Esophagus (tissue), 2 donors: ENCODE data around the gene TMPRSS11F. TPM values are rescaled to one million over a fixed set of nuclear protein-coding genes. Genes with fewer than 3 reads are reported as not detected.
A peak's percentile ranks its signal among the peaks of the same experiment; 100 is the strongest.
"Not testable (repeated sequence)": the region's sequence is repeated elsewhere in the genome, so short reads cannot be mapped to it uniquely, and the experiment has no call there.

Experiments used
- H3K27ac ChIP-seq, 2 donors: one replicate each; pipeline ENCODE4 v1.5.1; 2013; ENCODE audit warnings: low read depth in 2 of 2, mild to moderate bottlenecking in 2 of 2, inconsistent platforms in 1 of 2, low read length in 1 of 2, moderate library complexity in 1 of 2
- H3K27me3 ChIP-seq, 2 donors: one replicate each; pipeline ENCODE4 v1.6.1; 2013; ENCODE audit warnings: low read length in 2 of 2, control low read depth in 1 of 2, mild to moderate bottlenecking in 1 of 2; ENCODE audit not compliant: insufficient read depth in 2 of 2, control insufficient read depth in 1 of 2
- H3K36me3 ChIP-seq, 2 donors: one replicate each; pipeline ENCODE4 v1.6.1; 2013; ENCODE audit warnings: low read length in 1 of 2; ENCODE audit not compliant: control insufficient read depth in 2 of 2, insufficient read depth in 2 of 2
- H3K4me1 ChIP-seq, 2 donors: one replicate each; pipeline ENCODE4 v1.6.1; 2013; ENCODE audit warnings: low read length in 1 of 2; ENCODE audit not compliant: control insufficient read depth in 2 of 2, insufficient read depth in 2 of 2
- H3K4me3 ChIP-seq, 2 donors: one replicate each; pipeline ENCODE4 v1.5.1; 2013; ENCODE audit warnings: low read length in 2 of 2, mild to moderate bottlenecking in 2 of 2, low read depth in 1 of 2, moderate library complexity in 1 of 2
- H3K9me3 ChIP-seq, 2 donors: one replicate each; pipeline ENCODE4 v1.6.1; 2013; ENCODE audit warnings: mild to moderate bottlenecking in 2 of 2, low read depth in 1 of 2, low read length in 1 of 2, moderate library complexity in 1 of 2; ENCODE audit not compliant: control insufficient read depth in 2 of 2, insufficient read depth in 1 of 2
- WGBS, 2 donors: extraction: QIAGEN DNeasy Blood & Tissue Kit; methylation state at CpG; one replicate each; pipeline ENCODE4 v1.1.7; 2013; 5-methylcytosine and 5-hydroxymethylcytosine counted together
- polyA plus RNA-seq, 2 donors: library from polyadenylated mRNA; stranded (reverse); fragments of 200-250 nt; gene quantifications; one replicate each; pipeline ENCODE4 v1.2.3, GENCODE V29; 2013
- donor health status: healthy with polysubstance abuse.
- donor health status: Bipolar disorder and iron deficiency.

TMPRSS11F gene
- 1 to 10 TPM; 4.3 to 6.6 TPM for polyA plus RNA-seq

DNA sequence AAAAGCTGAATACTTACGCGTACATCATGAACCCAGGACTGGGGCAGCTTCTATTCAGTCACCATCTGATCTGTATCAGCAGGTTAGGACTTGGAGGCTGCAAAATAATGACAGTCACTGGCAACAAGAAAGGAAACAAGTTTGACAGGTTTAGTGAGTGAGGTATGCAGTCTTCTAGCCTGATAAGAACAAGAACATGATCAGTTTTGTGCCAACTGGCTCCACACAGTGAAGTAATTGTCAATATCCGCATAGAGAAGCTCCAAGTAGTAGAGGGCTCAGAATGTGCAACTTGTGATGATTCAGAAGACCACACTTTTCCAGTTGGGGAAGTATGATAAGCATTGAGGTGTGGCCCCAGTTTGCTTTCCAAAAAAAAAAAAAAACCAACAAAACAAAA is at the start of gene TMPRSS11F:
Gene TMPRSS11F (minus strand): TSS at position 77 of the 400 bp plus-strand sequence. CDS start 49 bp downstream, at position 28.
- Histone ChIP-seq H3K27ac (peak within 1 kb of the TSS; percentile 40 to 59), H3K4me3 (peak within 1 kb of the TSS in 1 of 2 donors; percentile 36), H3K4me1 (no peaks in the 10 kb centered on the region), H3K27me3 (no peaks in the 10 kb centered on the region), H3K9me3 (peaks cover 0 to 5% of the 10 kb centered on the region in 2 donors), H3K36me3 (no peaks in the 10 kb centered on the region)
- 29 to 42% methylated on average over 3 of the region's 3 CpGs for WGBS, 2 donors

GRCh38 chr4:68176904-68177303 is 47.2 kb upstream of the TMPRSS11F start:
- Histone ChIP-seq H3K27me3 (no peaks in the 10 kb centered on the region), H3K36me3 (no peaks in the 10 kb centered on the region), H3K4me1 (no peaks in the 10 kb centered on the region), H3K4me3 (no peak overlapping the region), H3K9me3 (no peaks in the 10 kb centered on the region), H3K27ac (peak overlapping the region in 1 of 2 donors; percentile 54)
- WGBS, 2 donors, result 31% methylated on average over 2 of the region's 2 CpGs

DNA sequence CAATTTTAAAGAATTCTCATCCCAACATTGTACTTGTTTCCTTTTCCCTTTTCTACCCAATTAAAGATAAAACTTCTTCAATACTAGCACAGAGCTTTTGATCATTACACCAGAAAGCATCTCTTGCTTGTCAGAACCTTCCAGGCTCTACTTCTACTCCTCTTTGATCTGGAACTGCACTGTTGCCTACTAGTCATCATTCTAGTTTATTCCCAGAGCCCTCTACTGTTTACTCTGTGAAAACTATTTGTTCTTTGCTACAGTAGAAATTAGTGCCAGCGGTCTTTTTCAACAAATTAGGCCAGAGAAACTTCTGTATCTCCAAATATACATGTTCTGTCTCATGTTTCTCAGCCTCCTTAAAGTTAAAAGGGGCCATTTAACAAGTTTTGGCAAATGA is 46.8 kb upstream of the TMPRSS11F start:
- Histone ChIP-seq H3K4me1 (no peaks in the 10 kb centered on the region), H3K9me3 (no peaks in the 10 kb centered on the region), H3K27me3 (no peaks in the 10 kb centered on the region), H3K36me3 (no peaks in the 10 kb centered on the region), H3K27ac (peak overlapping the region in 1 of 2 donors; percentile 54), H3K4me3 (no peak overlapping the region)
- WGBS, 2 donors, result 25 to 26% methylated on average over 1 of the region's 1 CpG

GRCh38 chr4:68175562-68176155 is 46.0 kb upstream of the TMPRSS11F start:
- no peaks in the 10 kb centered on the region for H3K27me3 ChIP-seq
- WGBS, 2 donors, result 36 to 38% methylated on average over 6 of the region's 6 CpGs
- no peak overlapping the region for H3K27ac ChIP-seq
- no peak overlapping the region for H3K4me3 ChIP-seq
- H3K4me1 ChIP-seq, result no peaks in the 10 kb centered on the region
- no peaks in the 10 kb centered on the region for H3K36me3 ChIP-seq
- no peaks in the 10 kb centered on the region for H3K9me3 ChIP-seq

DNA sequence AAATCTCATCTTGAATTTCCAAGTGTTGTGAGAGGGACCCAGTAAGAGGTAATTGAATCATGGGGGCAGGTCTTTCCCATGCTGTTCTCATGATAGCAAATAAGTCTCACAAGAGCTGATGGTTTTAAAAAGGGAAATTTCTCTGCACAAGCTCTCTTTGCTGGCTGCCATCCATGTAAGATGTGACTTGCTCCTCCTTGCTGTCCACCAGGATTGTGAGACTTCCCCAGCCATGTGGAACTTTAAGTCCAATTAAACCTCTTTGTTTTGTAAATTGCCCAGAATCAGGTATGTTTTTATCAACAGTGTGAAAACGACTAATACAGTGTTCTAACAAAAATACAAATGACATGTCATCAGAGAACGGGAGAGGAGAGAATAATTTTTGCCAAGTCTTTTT is 44.7 kb upstream of the TMPRSS11F start:
- not testable (repeated sequence) for H3K27me3 ChIP-seq, H3K27ac ChIP-seq, H3K4me1 ChIP-seq, H3K36me3 ChIP-seq, H3K9me3 ChIP-seq, H3K4me3 ChIP-seq
- 53 to 61% methylated on average over 2 of the region's 2 CpGs for WGBS, 2 donors

- 81 to 84% methylated on average over 6 of the region's 6 CpGs for WGBS, 2 donors
- not testable (repeated sequence) for H3K27ac ChIP-seq, H3K4me3 ChIP-seq, H3K9me3 ChIP-seq, H3K4me1 ChIP-seq, H3K27me3 ChIP-seq, H3K36me3 ChIP-seq
These were observed 42.5 kb upstream of the TMPRSS11F start for GRCh38 chr4:68172147-68172546.

DNA sequence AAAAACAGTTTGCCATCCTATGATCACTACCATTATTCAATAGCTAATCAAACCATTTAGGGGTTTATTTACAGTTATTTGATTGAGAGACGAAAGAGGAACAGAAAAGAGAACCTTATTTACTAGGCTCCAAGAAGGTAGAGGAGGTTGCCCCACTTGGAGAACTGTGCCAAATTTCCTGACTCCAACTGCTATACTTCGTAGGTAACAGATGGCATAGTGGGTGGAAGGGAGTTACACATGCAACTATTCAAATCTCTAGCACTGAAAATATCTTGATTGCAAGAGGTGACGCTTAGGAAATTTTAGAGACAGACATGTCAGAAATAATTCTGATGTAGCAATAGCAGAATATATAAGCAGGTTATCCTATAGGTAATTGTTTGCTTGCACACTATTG is 38.0 kb upstream of the TMPRSS11F start:
- H3K36me3 ChIP-seq, result no peaks in the 10 kb centered on the region
- no peak overlapping the region for H3K4me3 ChIP-seq
- 86 to 88% methylated on average over 3 of the region's 3 CpGs for WGBS, 2 donors
- H3K9me3 ChIP-seq, result no peaks in the 10 kb centered on the region
- no peaks in the 10 kb centered on the region for H3K27me3 ChIP-seq
- H3K27ac ChIP-seq, result no peak overlapping the region
- H3K4me1 ChIP-seq, result no peaks in the 10 kb centered on the region

DNA sequence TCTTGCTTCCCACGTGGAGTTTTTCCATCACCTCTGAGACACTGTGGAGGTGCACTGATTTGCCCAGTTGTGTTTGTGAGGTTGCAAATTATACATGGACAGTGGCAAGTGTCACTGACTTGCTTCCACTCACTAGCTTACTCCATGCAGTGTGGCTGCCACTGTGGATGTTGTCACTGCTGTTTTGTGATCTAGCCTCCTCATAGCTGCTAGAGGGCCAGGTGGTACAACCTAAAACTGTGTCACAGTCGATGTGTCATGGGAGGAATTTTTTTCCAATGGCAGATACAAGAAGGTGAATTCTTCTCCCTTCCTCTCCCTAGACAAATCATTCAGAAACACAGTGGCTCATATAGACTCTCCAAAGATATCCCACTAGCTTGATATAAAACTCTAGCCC is 37.5 kb upstream of the TMPRSS11F start:
- Histone ChIP-seq H3K27me3 (no peaks in the 10 kb centered on the region), H3K27ac (no peak overlapping the region), H3K4me3 (no peak overlapping the region), H3K4me1 (no peaks in the 10 kb centered on the region), H3K9me3 (peaks cover 0 to 1% of the 10 kb centered on the region in 2 donors), H3K36me3 (no peaks in the 10 kb centered on the region)
- 62 to 64% methylated on average over 2 of the region's 2 CpGs for WGBS, 2 donors

GRCh38 chr4:68163754-68164153 is 34.1 kb upstream of the TMPRSS11F start:
- peaks cover 0 to 2% of the 10 kb centered on the region in 2 donors for H3K9me3 ChIP-seq
- no peaks in the 10 kb centered on the region for H3K36me3 ChIP-seq
- H3K4me3 ChIP-seq, result no peak overlapping the region
- H3K4me1 ChIP-seq, result no peaks in the 10 kb centered on the region
- H3K27ac ChIP-seq, result no peak overlapping the region
- 85 to 90% methylated on average over 1 of the region's 1 CpG for WGBS, 2 donors
- H3K27me3 ChIP-seq, result no peaks in the 10 kb centered on the region

DNA sequence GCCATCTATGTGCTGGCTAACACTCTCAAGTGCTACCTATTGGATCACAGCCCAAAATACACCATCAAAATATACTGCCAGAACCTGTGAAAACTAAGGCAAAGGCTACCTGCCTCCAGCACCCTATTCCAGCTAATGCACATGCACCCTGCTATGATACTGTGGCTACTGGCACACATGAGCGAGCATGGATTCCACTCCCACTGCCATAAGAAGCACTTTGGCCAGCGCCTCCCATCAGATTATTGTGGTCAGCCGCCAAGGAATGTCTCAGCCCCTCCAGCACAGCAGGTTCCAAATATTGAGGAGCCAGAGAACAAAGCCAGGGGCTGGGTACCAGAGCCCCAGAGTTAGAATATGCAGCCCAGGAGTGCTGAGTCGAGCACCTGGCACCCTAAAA is 32.5 kb upstream of the TMPRSS11F start:
- H3K27ac ChIP-seq, result no peak overlapping the region
- H3K4me1 ChIP-seq, result no peaks in the 10 kb centered on the region
- no peak overlapping the region for H3K4me3 ChIP-seq
- H3K36me3 ChIP-seq, result no peaks in the 10 kb centered on the region
- 72 to 76% methylated on average over 4 of the region's 4 CpGs for WGBS, 2 donors
- peaks cover 0 to 2% of the 10 kb centered on the region in 2 donors for H3K9me3 ChIP-seq
- H3K27me3 ChIP-seq, result no peaks in the 10 kb centered on the region
